SK-N-SH (cell line): ENCODE data around the gene MNT. TPM values are rescaled to one million over a fixed set of nuclear protein-coding genes. Genes with fewer than 3 reads are reported as not detected.

Experiments
- CTCF ChIA-PET: fragments of 300-600, 350-600 bp; formaldehyde crosslinking; extraction: SDS; loops from one replicate; lab custom pipeline; 2021; lab: Yijun Ruan, JAX
- POLR2A ChIA-PET: fragments of 350-600 bp; sonication (Branson Sonifier 250); formaldehyde crosslinking; extraction: SDS; loops from one replicate; lab custom pipeline; 2020; ENCODE audit warnings: antibody characterized with exemption, inconsistent platforms; lab: Yijun Ruan, JAX
- DNase-seq: peaks from one replicate; pipeline ENCODE4 v3.0.0; 2012
- H2AFZ ChIP-seq: fragments of 200-600 bp; sonication (generic); 2 replicates; pipeline ENCODE4 v1.8.1; 2016; ENCODE audit warnings: antibody characterized with exemption, mild to moderate bottlenecking, low read depth
- H3F3A ChIP-seq: fragments of 200-600 bp; sonication (generic); replicated peaks from 2 replicates; pipeline ENCODE3; 2016; ENCODE audit warnings: antibody characterized with exemption, mild to moderate bottlenecking; ENCODE audit not compliant: insufficient read depth
- H3K27ac ChIP-seq, 2 experiments: fragments of 200-500 bp in 1 of 2; fragments of 200-600 bp in 1 of 2; sonication (Bioruptor generic) in 1 of 2; sonication (generic), shearing (Covaris generic) in 1 of 2; 2 replicates each; pipeline versions ENCODE4 v1.5.1 to v1.6.1; 2014 to 2016; ENCODE audit warnings: low read depth in 2 of 2, inconsistent platforms in 1 of 2, low read length in 1 of 2, mild to moderate bottlenecking in 1 of 2, mixed read lengths in 1 of 2
- H3K27me3 ChIP-seq: fragments of 200-600 bp; sonication (generic), shearing (Covaris generic); 2 replicates; pipeline ENCODE4 v1.6.1; 2016; ENCODE audit warnings: mixed run types; ENCODE audit not compliant: insufficient read depth
- H3K36me3 ChIP-seq, 2 experiments: fragments of 200-500 bp in 1 of 2; fragments of 200-600 bp in 1 of 2; sonication (Bioruptor generic) in 1 of 2; sonication (generic) in 1 of 2; replicated peaks in 1 of 2; 2 replicates each; pipeline versions ENCODE3 to v1.5.1; 2014 to 2016; ENCODE audit warnings: low read length in 1 of 2, mild to moderate bottlenecking in 1 of 2; ENCODE audit not compliant: insufficient read depth in 2 of 2, control insufficient read depth in 1 of 2
- H3K4me1 ChIP-seq, 2 experiments: fragments of 200-500 bp in 1 of 2; fragments of 200-600 bp in 1 of 2; sonication (Bioruptor generic) in 1 of 2; sonication (generic), shearing (Covaris generic) in 1 of 2; 2 replicates each; pipeline versions ENCODE4 v1.5.1 to v1.6.1; 2014 to 2016; ENCODE audit warnings: low read depth in 1 of 2, low read length in 1 of 2, mixed run types in 1 of 2; ENCODE audit not compliant: insufficient read depth in 2 of 2, control insufficient read depth in 1 of 2
- H3K4me2 ChIP-seq: fragments of 200-600 bp; sonication (generic), shearing (Covaris generic); 2 replicates; pipeline ENCODE4 v1.6.1; 2017; ENCODE audit warnings: mixed run types
- H3K4me3 ChIP-seq, 2 experiments: fragments of 200-500 bp in 1 of 2; fragments of 200-600 bp in 1 of 2; sonication (Bioruptor generic) in 1 of 2; sonication (generic), shearing (Covaris generic) in 1 of 2; 2 replicates each; pipeline versions ENCODE4 v1.5.1 to v1.8.1; 2014 to 2016; ENCODE audit warnings: low read depth in 2 of 2, inconsistent platforms in 1 of 2, low read length in 1 of 2, mild to moderate bottlenecking in 1 of 2, mixed read lengths in 1 of 2, moderate library complexity in 1 of 2
- H3K79me2 ChIP-seq: fragments of 200-600 bp; sonication (generic); 2 replicates; pipeline ENCODE4 v1.8.1; 2017; ENCODE audit warnings: mild to moderate bottlenecking; ENCODE audit not compliant: insufficient read depth
- H3K9ac ChIP-seq: fragments of 200-600 bp; sonication (generic); 2 replicates; pipeline ENCODE4 v1.6.1; 2017; ENCODE audit warnings: mixed run types
- H3K9me2 ChIP-seq: fragments of 200-600 bp; sonication (generic); 2 replicates; pipeline ENCODE4 v1.6.1; 2017; ENCODE audit warnings: mixed run types
- H3K9me3 ChIP-seq: fragments of 200-600 bp; sonication (generic); 2 replicates; pipeline ENCODE4 v1.6.1; 2017; ENCODE audit warnings: mixed run types, mild to moderate bottlenecking, moderate library complexity
- H4K20me1 ChIP-seq: fragments of 200-600 bp; sonication (generic); 2 replicates; pipeline ENCODE4 v1.6.1; 2017; ENCODE audit warnings: mild to moderate bottlenecking, mixed run types; ENCODE audit not compliant: insufficient read depth
- CHD2 ChIP-seq: fragments of 150-350 bp; IDR thresholded peaks from 2 replicates; pipeline ENCODE4 v1.6.1; 2018; ENCODE audit warnings: low read length; ENCODE audit not compliant: partially characterized antibody
- ELF1 ChIP-seq: IDR thresholded peaks from 2 replicates; pipeline ENCODE4 v1.4.0; 2012
- FOSL2 ChIP-seq: IDR thresholded peaks from 2 replicates; pipeline ENCODE4 v1.4.0; 2012; ENCODE audit warnings: low read depth, mild to moderate bottlenecking, moderate library complexity, borderline replicate concordance
- FOXM1 ChIP-seq: IDR thresholded peaks from 2 replicates; pipeline ENCODE4 v1.4.0; 2012; ENCODE audit warnings: low read depth, mild to moderate bottlenecking
- GABPA ChIP-seq: IDR thresholded peaks from 2 replicates; pipeline ENCODE4 v1.4.0; 2012; ENCODE audit warnings: low read depth, mild to moderate bottlenecking
- GATA2 ChIP-seq: sonication (generic); formaldehyde crosslinking; IDR thresholded peaks from 2 replicates; pipeline ENCODE4 v1.5.0; 2020; ENCODE audit warnings: mild to moderate bottlenecking, missing genetic modification reagents
- IRF3 ChIP-seq: fragments of 150-350 bp; IDR thresholded peaks from 2 replicates; pipeline ENCODE4 v1.6.1; 2016; ENCODE audit warnings: mild to moderate bottlenecking, low read depth, low read length
- JUND ChIP-seq: IDR thresholded peaks from 2 replicates; pipeline ENCODE4 v1.4.0; 2012
- MEF2A ChIP-seq: IDR thresholded peaks from 2 replicates; pipeline ENCODE4 v1.4.0; 2012; ENCODE audit warnings: low read depth, borderline replicate concordance
- NFIC ChIP-seq: IDR thresholded peaks from 2 replicates; pipeline ENCODE4 v1.4.0; 2012; ENCODE audit warnings: borderline replicate concordance
- POLR2AphosphoS5 ChIP-seq: IDR thresholded peaks from 2 replicates; pipeline ENCODE4 v1.6.1; 2012; ENCODE audit warnings: low read depth, low read length
- RCOR1 ChIP-seq: fragments of 150-350 bp; IDR thresholded peaks from 2 replicates; pipeline ENCODE4 v1.6.1; 2017; ENCODE audit warnings: antibody characterized with exemption, low read length
- RXRA ChIP-seq: IDR thresholded peaks from 2 replicates; pipeline ENCODE4 v1.4.0; 2012; ENCODE audit warnings: low read depth, mild to moderate bottlenecking, borderline replicate concordance
- SIN3A ChIP-seq: IDR thresholded peaks from 2 replicates; pipeline ENCODE4 v1.6.1; 2012; ENCODE audit warnings: low read depth, mild to moderate bottlenecking, low read length, moderate library complexity, borderline replicate concordance
- SMC3 ChIP-seq: IDR thresholded peaks from 2 replicates; pipeline ENCODE4 v1.6.1; 2012; ENCODE audit warnings: low read depth, low read length, improper control_type of control experiment
- TCF12 ChIP-seq: IDR thresholded peaks from 2 replicates; pipeline ENCODE4 v1.4.0; 2012
- USF1 ChIP-seq: IDR thresholded peaks from 2 replicates; pipeline ENCODE4 v1.4.0; 2012; ENCODE audit warnings: low read depth, borderline replicate concordance
- YY1 ChIP-seq: IDR thresholded peaks from 2 replicates; pipeline ENCODE4 v1.4.0; 2012; ENCODE audit warnings: low read depth, mild to moderate bottlenecking
- WGBS: methylation state at CpG from one replicate; pipeline ENCODE4 v1.1.6; 2017; ENCODE audit warnings: low lambda C conversion rate; 5-methylcytosine and 5-hydroxymethylcytosine counted together
- polyA plus RNA-seq, 3 experiments: library from polyadenylated mRNA; depleted of rRNA; stranded (reverse); fragments of >200 nt; gene quantifications; 2 replicates each; pipeline ENCODE4 v1.2.3, GENCODE V29; 2012

The MNT gene
- polyA plus RNA-seq, 1 of the 3 experiments (the other 2 are of a cell fraction): 7.1 TPM

- Histone ChIP-seq H3K9me2 (no peaks in the 10 kb centered on the region), H3F3A (peaks cover 10% of the 10 kb centered on the region), H3K79me2 (no peaks in the 10 kb centered on the region), H3K4me2 (no peak overlapping the region), H3K27ac (peak overlapping the region in 1 of 2 experiments; percentile 97; a peak in 2 of 4 replicates), H3K36me3 (peaks cover 6 to 48% of the 10 kb centered on the region in 2 experiments), H4K20me1 (no peaks in the 10 kb centered on the region), H3K27me3 (no peaks in the 10 kb centered on the region), H2AFZ (no peak overlapping the region), H3K4me1 (peaks cover 0 to 50% of the 10 kb centered on the region in 2 experiments; a peak in 1 of 4 replicates), H3K9me3 (no peaks in the 10 kb centered on the region), H3K4me3 (no peak overlapping the region), H3K9ac (no peak overlapping the region)
- DNase-seq: no peak
- ChIA-PET POLR2A (interaction anchor here (1.3 kb wide), 1 partner anchor 9 kb away, joined by 3 read pairs; no protein-coding TSS in a partner anchor), CTCF (interaction anchor here (1.7 to 26.4 kb wide), 3 partner anchors 12 to 29 kb away, joined by 6 to 654 read pairs (median 62); partner anchors contain the start of gene MNT)
- 82% methylated on average over 10 of the region's 25 CpGs for WGBS
- TF ChIP-seq FOSL2 (no peak), MEF2A (no peak)
Measured at GRCh38 chr17:2379489-2380225, 21.2 kb downstream of the MNT start.

GRCh38 chr17:2378905-2379304 lies 22.0 kb downstream of the MNT start:
- no peaks in the 10 kb centered on the region for H3K79me2 ChIP-seq
- ChIA-PET POLR2A (no interaction called here), CTCF (interaction anchor here (1.7 to 26.4 kb wide), 3 partner anchors 13 to 30 kb away, joined by 6 to 654 read pairs (median 62); partner anchors contain the start of gene MNT)
- WGBS: 96% methylated on average over 4 of the region's 11 CpGs
- H3K4me1 ChIP-seq: peaks cover 0 to 44% of the 10 kb centered on the region in 2 experiments; a peak in 1 of 4 replicates
- no peak overlapping the region for H2AFZ ChIP-seq
- TF ChIP-seq SMC3 (no peak), USF1 (no peak), POLR2AphosphoS5 (no peak), SIN3A (no peak), GATA2 (no peak), FOXM1 (no peak), YY1 (no peak), CHD2 (no peak), IRF3 (no peak), TCF12 (no peak), RCOR1 (no peak), JUND (no peak), ELF1 (no peak), GABPA (no peak), RXRA (no peak), NFIC (no peak)
- H3K27me3 ChIP-seq: no peaks in the 10 kb centered on the region
- DNase-seq: no peak
- H3K4me3 ChIP-seq: no peak overlapping the region
- H3K9ac ChIP-seq: no peak overlapping the region
- no peaks in the 10 kb centered on the region for H3K9me2 ChIP-seq
- no peaks in the 10 kb centered on the region for H3K9me3 ChIP-seq
- no peak overlapping the region for H3K4me2 ChIP-seq
- peaks cover 7% of the 10 kb centered on the region for H3F3A ChIP-seq
- H4K20me1 ChIP-seq: no peaks in the 10 kb centered on the region
- peaks cover 6 to 52% of the 10 kb centered on the region in 2 experiments for H3K36me3 ChIP-seq
- H3K27ac ChIP-seq: peak overlapping the region in 1 of 2 experiments; percentile 97; a peak in 2 of 4 replicates
